ENCODE data around the gene GPER1. TPM values are rescaled to one million over a fixed set of nuclear protein-coding genes. Genes with fewer than 3 reads are reported as not detected.

GPER1 gene
- total and polyA plus RNA-seq, 2 experiments from 2014 or later: 0.89 TPM; not detected in 1

DNA sequence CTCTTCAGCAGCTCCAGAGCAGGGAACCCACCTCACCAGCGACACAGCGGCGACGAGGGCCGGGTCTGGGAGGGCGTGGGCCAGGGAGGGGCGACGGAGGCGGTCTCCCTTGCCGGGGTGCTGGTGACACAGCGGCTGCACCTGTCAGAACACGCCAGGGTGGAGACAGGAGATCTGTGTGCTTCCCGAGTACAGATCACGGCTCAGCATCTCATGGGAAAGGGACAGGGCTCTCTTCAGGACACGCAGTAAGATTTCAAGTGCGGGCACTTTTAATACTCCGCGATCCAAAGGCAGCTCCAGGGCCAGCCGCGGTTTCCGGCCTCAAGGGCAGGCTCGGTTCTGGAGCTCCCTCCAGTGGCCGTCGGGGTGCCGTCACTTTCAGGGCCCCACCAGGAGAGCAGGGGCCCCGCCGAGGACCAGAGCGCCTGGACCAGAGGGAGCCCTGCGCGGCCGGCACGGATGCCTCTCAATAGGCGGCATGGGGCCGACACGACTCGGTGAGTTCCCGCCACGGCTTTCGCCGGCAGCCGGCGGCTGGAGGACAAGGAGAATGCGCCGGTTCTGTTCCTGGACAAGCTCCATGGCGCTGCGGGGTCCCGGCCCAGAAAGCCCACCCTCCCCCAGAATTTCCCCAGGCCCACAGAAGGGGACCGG is 22.2 kb upstream of the GPER1 start:
- Histone ChIP-seq H3K36me3 (ENCODE audit: insufficient read depth) (no peaks in the 10 kb centered on the region), H3K79me2 (replicated peaks; ENCODE audit: insufficient read depth) (0 out of 2 replicates have a peak, but pooled peaks cover 7% of the 10 kb centered on the region), H3K4me3 (no peak overlapping the region), H4K20me1 (replicated peaks; ENCODE audit: insufficient read depth) (no peaks in the 10 kb centered on the region), H3F3A (replicated peaks; ENCODE audit: low read depth) (peaks cover 5% of the 10 kb centered on the region), H3K27ac (ENCODE audit: low read depth) (no peak overlapping the region), H3K4me1 (ENCODE audit: insufficient read depth) (peaks cover 2% of the 10 kb centered on the region; the same call in 1 of the 2 replicates), H3K9me2 (ENCODE audit: insufficient read depth) (no peaks in the 10 kb centered on the region), H3K27me3 (ENCODE audit: insufficient read depth) (no peaks in the 10 kb centered on the region), H2AFZ (no peak overlapping the region), H3K4me2 (peak overlapping the region; percentile 57; the same call in 1 of the 2 replicates)
- no peak overlapping the region for H3K4me3 Mint-ChIP-seq
- peaks cover 12% of the 10 kb centered on the region for H3K9me3 Mint-ChIP-seq
- H3K27me3 Mint-ChIP-seq (ENCODE audit: insufficient read depth, low read depth, poor library complexity): peaks cover 9% of the 10 kb centered on the region
- peaks cover 9% of the 10 kb centered on the region for H3K36me3 Mint-ChIP-seq (ENCODE audit: low read depth)
- peaks cover 13% of the 10 kb centered on the region for H3K4me1 Mint-ChIP-seq
- ATAC-seq (peak; percentile 95), DNase-seq (ENCODE audit: low spot score) (peak; percentile 94)
- H3K27ac Mint-ChIP-seq: no peak overlapping the region
- peak; percentile 72 to 92 for TF ChIP-seq CTCF (conservative IDR thresholded peaks at IDR 0.05; ENCODE audit: low read depth in 2 of 2)
- TF ChIP-seq, protein P1, sequence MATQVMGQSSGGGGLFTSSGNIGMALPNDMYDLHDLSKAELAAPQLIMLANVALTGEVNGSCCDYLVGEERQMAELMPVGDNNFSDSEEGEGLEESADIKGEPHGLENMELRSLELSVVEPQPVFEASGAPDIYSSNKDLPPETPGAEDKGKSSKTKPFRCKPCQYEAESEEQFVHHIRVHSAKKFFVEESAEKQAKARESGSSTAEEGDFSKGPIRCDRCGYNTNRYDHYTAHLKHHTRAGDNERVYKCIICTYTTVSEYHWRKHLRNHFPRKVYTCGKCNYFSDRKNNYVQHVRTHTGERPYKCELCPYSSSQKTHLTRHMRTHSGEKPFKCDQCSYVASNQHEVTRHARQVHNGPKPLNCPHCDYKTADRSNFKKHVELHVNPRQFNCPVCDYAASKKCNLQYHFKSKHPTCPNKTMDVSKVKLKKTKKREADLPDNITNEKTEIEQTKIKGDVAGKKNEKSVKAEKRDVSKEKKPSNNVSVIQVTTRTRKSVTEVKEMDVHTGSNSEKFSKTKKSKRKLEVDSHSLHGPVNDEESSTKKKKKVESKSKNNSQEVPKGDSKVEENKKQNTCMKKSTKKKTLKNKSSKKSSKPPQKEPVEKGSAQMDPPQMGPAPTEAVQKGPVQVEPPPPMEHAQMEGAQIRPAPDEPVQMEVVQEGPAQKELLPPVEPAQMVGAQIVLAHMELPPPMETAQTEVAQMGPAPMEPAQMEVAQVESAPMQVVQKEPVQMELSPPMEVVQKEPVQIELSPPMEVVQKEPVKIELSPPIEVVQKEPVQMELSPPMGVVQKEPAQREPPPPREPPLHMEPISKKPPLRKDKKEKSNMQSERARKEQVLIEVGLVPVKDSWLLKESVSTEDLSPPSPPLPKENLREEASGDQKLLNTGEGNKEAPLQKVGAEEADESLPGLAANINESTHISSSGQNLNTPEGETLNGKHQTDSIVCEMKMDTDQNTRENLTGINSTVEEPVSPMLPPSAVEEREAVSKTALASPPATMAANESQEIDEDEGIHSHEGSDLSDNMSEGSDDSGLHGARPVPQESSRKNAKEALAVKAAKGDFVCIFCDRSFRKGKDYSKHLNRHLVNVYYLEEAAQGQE (IDR thresholded peaks at IDR 0.05; ENCODE audit: unreplicated experiment): no peak
- TF ChIP-seq, protein P2, sequence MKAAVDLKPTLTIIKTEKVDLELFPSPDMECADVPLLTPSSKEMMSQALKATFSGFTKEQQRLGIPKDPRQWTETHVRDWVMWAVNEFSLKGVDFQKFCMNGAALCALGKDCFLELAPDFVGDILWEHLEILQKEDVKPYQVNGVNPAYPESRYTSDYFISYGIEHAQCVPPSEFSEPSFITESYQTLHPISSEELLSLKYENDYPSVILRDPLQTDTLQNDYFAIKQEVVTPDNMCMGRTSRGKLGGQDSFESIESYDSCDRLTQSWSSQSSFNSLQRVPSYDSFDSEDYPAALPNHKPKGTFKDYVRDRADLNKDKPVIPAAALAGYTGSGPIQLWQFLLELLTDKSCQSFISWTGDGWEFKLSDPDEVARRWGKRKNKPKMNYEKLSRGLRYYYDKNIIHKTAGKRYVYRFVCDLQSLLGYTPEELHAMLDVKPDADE (IDR thresholded peaks at IDR 0.05): peak; percentile 21; the same call in 1 of the 2 replicates

- Mint-ChIP-seq H3K4me1 (peaks cover 10% of the 10 kb centered on the region), H3K9me3 (peaks cover 17% of the 10 kb centered on the region), H3K27ac (no peak overlapping the region), H3K27me3 (ENCODE audit: insufficient read depth, low read depth, poor library complexity) (peaks cover 13% of the 10 kb centered on the region), H3K36me3 (ENCODE audit: low read depth) (peaks cover 14% of the 10 kb centered on the region), H3K4me3 (no peak overlapping the region)
- 0 out of 2 replicates have a peak, but pooled peaks cover 7% of the 10 kb centered on the region for H3K79me2 ChIP-seq (replicated peaks; ENCODE audit: insufficient read depth)
- no peaks in the 10 kb centered on the region for H3K9me2 ChIP-seq (ENCODE audit: insufficient read depth)
- DNase-seq (ENCODE audit: low spot score): peak; percentile 45
- peak; percentile 36 for ATAC-seq
- no peaks in the 10 kb centered on the region for H4K20me1 ChIP-seq (replicated peaks; ENCODE audit: insufficient read depth)
- H3K4me2 ChIP-seq: peak overlapping the region; percentile 57; the same call in 1 of the 2 replicates
- H2AFZ ChIP-seq: no peak overlapping the region
- H3K36me3 ChIP-seq (ENCODE audit: insufficient read depth): no peaks in the 10 kb centered on the region
- no peak overlapping the region for H3K27ac ChIP-seq (ENCODE audit: low read depth)
- H3K27me3 ChIP-seq (ENCODE audit: insufficient read depth): no peaks in the 10 kb centered on the region
- H3K4me1 ChIP-seq (ENCODE audit: insufficient read depth): no peaks in the 10 kb centered on the region; the same call in 1 of the 2 replicates
- H3K4me3 ChIP-seq: no peak overlapping the region
- H3F3A ChIP-seq (replicated peaks; ENCODE audit: low read depth): peaks cover 8% of the 10 kb centered on the region
- TF ChIP-seq EZH2 (IDR thresholded peaks at IDR 0.05; ENCODE audit: low read depth, unreplicated experiment): no peak
- TF ChIP-seq EZH2phosphoT487 (IDR thresholded peaks at IDR 0.05; ENCODE audit: unreplicated experiment): no peak
- no peak for TF ChIP-seq CTCF (conservative IDR thresholded peaks at IDR 0.05; ENCODE audit: low read depth in 2 of 2)
- no peak for TF ChIP-seq CREB1 (CRISPR knock-in tag; IDR thresholded peaks at IDR 0.05; ENCODE audit: low read depth)
- no peak for TF ChIP-seq STAT1 (IDR thresholded peaks at IDR 0.05; ENCODE audit: unreplicated experiment)
- TF ChIP-seq POLR2AphosphoS5 (IDR thresholded peaks at IDR 0.05; ENCODE audit: low read depth): no peak
These were observed 21.7 kb upstream of the GPER1 start for GRCh38 chr7:1066242-1066588.
